Measurements from ENCODE around the gene MEOX1.

MEOX1 gene

GRCh38 chr17:43625606-43626005 is 36.1 kb downstream of the MEOX1 start:
- no peak overlapping the region for H3K4me3 ChIP-seq (ENCODE audit: low read depth, low read length)
- no peak for DNase-seq
- TF ChIP-seq CTCF (IDR thresholded peaks at IDR 0.05; ENCODE audit: low read depth, low read length): no peak

DNA sequence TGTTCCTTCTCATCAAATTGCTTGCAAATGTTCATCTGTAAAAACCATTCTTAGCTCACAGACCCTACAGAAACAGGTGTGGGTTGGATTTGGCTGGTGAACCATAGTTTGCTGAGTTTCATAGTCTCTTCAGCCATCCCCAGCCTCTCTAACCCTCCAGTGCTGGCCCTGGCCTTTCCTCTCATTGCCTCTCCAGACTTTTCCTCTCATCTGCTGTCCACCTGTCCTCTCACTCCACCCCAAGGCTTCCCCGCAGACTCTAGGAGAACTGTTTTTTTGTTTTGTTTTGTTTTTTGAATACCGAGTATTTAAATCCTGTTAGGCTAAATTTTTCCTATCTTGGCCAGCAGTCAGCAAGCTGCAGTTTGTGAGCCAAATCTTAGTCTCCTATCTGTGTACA is 41.1 kb downstream of the MEOX1 start:
- no peak for DNase-seq
- no peak for TF ChIP-seq CTCF (IDR thresholded peaks at IDR 0.05; ENCODE audit: low read depth, low read length)
- H3K4me1 ChIP-seq: no peaks in the 10 kb centered on the region; the same call in 1 of the 2 replicates
- no peaks in the 10 kb centered on the region for H3K9me3 ChIP-seq
- H3K36me3 ChIP-seq: no peaks in the 10 kb centered on the region
- H3K27me3 ChIP-seq: no peaks in the 10 kb centered on the region
- H3K4me3 ChIP-seq (ENCODE audit: low read depth, low read length): no peak overlapping the region

More at GRCh38 chr17:43625606-43626005, 36.1 kb downstream of the MEOX1 start:
- Histone ChIP-seq H3K36me3 (no peaks in the 10 kb centered on the region), H3K27me3 (no peaks in the 10 kb centered on the region), H3K9me3 (no peaks in the 10 kb centered on the region), H3K4me1 (no peaks in the 10 kb centered on the region; the same call in 1 of the 2 replicates)

DNA sequence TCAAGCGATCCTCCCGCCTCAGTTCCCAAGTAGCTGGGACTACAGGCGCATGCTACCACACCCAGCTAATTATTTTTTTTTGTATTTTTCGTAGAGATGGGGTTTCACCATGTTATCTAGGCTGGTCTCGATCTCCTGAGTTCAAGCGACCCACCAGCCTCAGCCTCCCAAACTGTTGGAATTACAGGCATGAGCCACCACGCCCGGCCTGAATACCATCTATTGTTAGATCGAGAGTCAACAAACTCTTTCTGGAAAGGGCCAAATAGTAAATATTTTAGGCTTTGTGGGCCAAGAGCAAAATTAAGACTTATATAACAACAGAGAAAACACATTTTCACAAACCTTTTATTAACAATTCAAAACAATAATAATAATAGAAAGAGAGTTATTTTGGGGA is 41.6 kb downstream of the MEOX1 start:
- no peak for DNase-seq
- Histone ChIP-seq H3K4me1 (no peaks in the 10 kb centered on the region; the same call in 1 of the 2 replicates), H3K27me3 (no peaks in the 10 kb centered on the region), H3K9me3 (no peaks in the 10 kb centered on the region), H3K36me3 (no peaks in the 10 kb centered on the region), H3K4me3 (ENCODE audit: low read depth, low read length) (no peak overlapping the region)
- TF ChIP-seq CTCF (IDR thresholded peaks at IDR 0.05; ENCODE audit: low read depth, low read length): no peak

GRCh38 chr17:43619705-43620104 is 42.0 kb downstream of the MEOX1 start:
- Histone ChIP-seq H3K9me3 (no peaks in the 10 kb centered on the region), H3K27me3 (no peaks in the 10 kb centered on the region), H3K4me1 (no peaks in the 10 kb centered on the region; the same call in 1 of the 2 replicates), H3K36me3 (no peaks in the 10 kb centered on the region), H3K4me3 (ENCODE audit: low read depth, low read length) (no peak overlapping the region)
- TF ChIP-seq CTCF (IDR thresholded peaks at IDR 0.05; ENCODE audit: low read depth, low read length): no peak
- no peak for DNase-seq

DNA sequence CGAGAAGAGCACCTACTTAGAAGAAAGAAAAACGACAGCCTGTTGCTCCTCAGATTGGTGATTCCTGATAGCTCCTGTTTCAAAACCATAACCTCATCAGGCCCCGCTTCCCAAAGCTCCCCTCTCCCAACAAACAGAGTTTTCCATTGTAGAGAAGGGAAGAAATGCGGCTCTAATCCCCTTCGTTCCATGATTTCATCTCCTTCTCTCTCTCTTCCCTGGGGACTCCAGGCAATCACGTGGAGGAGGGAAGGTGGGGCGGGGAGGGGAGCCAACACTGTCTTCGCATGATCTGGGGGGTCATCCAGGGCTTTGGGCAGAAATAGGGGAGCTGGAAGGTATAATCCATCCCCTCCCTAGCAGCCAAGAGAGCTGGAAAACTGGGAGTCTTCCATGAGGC is 43.4 kb downstream of the MEOX1 start:
- no peak for DNase-seq
- Histone ChIP-seq H3K4me3 (ENCODE audit: low read depth, low read length) (no peak overlapping the region), H3K4me1 (no peaks in the 10 kb centered on the region; the same call in 1 of the 2 replicates), H3K9me3 (no peaks in the 10 kb centered on the region), H3K27me3 (no peaks in the 10 kb centered on the region), H3K36me3 (no peaks in the 10 kb centered on the region)
- no peak for TF ChIP-seq CTCF (IDR thresholded peaks at IDR 0.05; ENCODE audit: low read depth, low read length)

DNA sequence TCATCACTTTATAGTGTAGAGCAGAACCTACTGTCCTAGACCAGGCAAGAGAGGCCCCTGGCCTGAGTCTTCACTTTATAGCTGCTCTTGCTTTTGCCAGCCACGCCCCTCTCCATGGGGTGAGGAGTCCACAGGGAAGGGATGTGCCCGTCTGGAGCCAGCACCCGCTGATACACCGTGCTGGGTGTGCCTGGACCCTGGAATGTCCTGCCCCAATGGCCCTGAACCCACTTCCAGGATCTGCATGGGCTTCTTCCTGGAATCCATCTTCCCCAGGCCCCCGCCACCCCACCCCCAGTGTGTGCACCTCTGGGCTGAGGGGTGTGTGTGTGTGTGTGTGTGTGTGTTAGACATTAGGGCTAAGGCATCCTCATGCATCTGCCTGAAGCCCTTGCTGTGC is 44.9 kb downstream of the MEOX1 start:
- Histone ChIP-seq H3K36me3 (no peaks in the 10 kb centered on the region), H3K4me3 (ENCODE audit: low read depth, low read length) (no peak overlapping the region), H3K9me3 (no peaks in the 10 kb centered on the region), H3K27me3 (no peaks in the 10 kb centered on the region), H3K4me1 (no peaks in the 10 kb centered on the region)
- no peak for DNase-seq
- TF ChIP-seq CTCF (IDR thresholded peaks at IDR 0.05; ENCODE audit: low read depth, low read length): no peak

Measured in BE2C (cell line).